NCI-H2171 treated with DMSO at 0.1 percent for 48 hours (cell line): ENCODE data around the gene DNAAF8.
A peak's percentile ranks its signal among the peaks of the same experiment; 100 is the strongest.

ENCODE experiments used
- DNase-seq: peaks from one replicate; lab custom pipeline; 2025; lab: John Stamatoyannopoulos, UW

Gene DNAAF8

GRCh38 chr16:4734063-4734729 is at the start of gene DNAAF8, which contains the start of gene ANKS3:
Gene DNAAF8 (plus strand): TSS chr16:4734537. CDS start chr16:4736515, 1,978 bp downstream.
Gene ANKS3 (minus strand): TSS chr16:4734271. CDS start chr16:4730149, 4,122 bp downstream.
- peak; percentile 90 for DNase-seq

- DNase-seq = no peak
Measured at GRCh38 chr16:4684763-4685162, 49.6 kb upstream of the DNAAF8 start.

- no peak for DNase-seq
Measured at GRCh38 chr16:4685292-4685691, 49.0 kb upstream of the DNAAF8 start.

GRCh38 chr16:4685776-4686496 is 48.4 kb upstream of the DNAAF8 start:
- no peak for DNase-seq

- DNase-seq = no peak
Measured at GRCh38 chr16:4686497-4687210, 47.7 kb upstream of the DNAAF8 start.

GRCh38 chr16:4687416-4687815 is 46.9 kb upstream of the DNAAF8 start:
- no peak for DNase-seq

- no peak for DNase-seq
Measured at GRCh38 chr16:4687946-4688673, 46.2 kb upstream of the DNAAF8 start.

- no peak for DNase-seq
Measured at GRCh38 chr16:4688674-4689045, 45.7 kb upstream of the DNAAF8 start.

GRCh38 chr16:4689091-4689671 is 45.2 kb upstream of the DNAAF8 start:
- DNase-seq = no peak

GRCh38 chr16:4689864-4690704 is 44.3 kb upstream of the DNAAF8 start:
- DNase-seq = no peak

GRCh38 chr16:4690946-4691665 is 43.2 kb upstream of the DNAAF8 start:
- peak; percentile 10 for DNase-seq

- DNase-seq = no peak
Measured at GRCh38 chr16:4691666-4692412, 42.5 kb upstream of the DNAAF8 start.

GRCh38 chr16:4692460-4693295 is 41.7 kb upstream of the DNAAF8 start:
- DNase-seq = no peak

GRCh38 chr16:4693296-4693955 is 40.9 kb upstream of the DNAAF8 start, which contains the start of gene NUDT16L1:
Gene NUDT16L1 (plus strand): TSS chr16:4693562. CDS start chr16:4693727, 165 bp downstream.
- peak; percentile 92 for DNase-seq

- DNase-seq = peak; percentile 39
Measured at GRCh38 chr16:4693956-4694641, 40.2 kb upstream of the DNAAF8 start.

GRCh38 chr16:4694642-4695451 is 39.5 kb upstream of the DNAAF8 start:
- no peak for DNase-seq
